AG09319 (cell line): ENCODE data around the gene TERC.

ENCODE experiments used
- DNase-seq: peaks from one replicate; pipeline ENCODE4 v3.0.0-alpha.2; 2010; ENCODE audit warnings: low read depth; ENCODE audit errors: extremely low read depth
- CTCF ChIP-seq: IDR thresholded peaks from 2 replicates; pipeline ENCODE4 v1.5.1; 2011; ENCODE audit warnings: low read depth, mild to moderate bottlenecking, inconsistent platforms, low read length, moderate library complexity

Gene TERC

GRCh38 chr3:169804681-169805080 is 39.8 kb upstream of the TERC start:
- TF ChIP-seq CTCF, result no peak
- DNase-seq, result no peak

- TF ChIP-seq CTCF, result no peak
- no peak for DNase-seq
These were observed 27.5 kb upstream of the TERC start for GRCh38 chr3:169792359-169792758.

DNA sequence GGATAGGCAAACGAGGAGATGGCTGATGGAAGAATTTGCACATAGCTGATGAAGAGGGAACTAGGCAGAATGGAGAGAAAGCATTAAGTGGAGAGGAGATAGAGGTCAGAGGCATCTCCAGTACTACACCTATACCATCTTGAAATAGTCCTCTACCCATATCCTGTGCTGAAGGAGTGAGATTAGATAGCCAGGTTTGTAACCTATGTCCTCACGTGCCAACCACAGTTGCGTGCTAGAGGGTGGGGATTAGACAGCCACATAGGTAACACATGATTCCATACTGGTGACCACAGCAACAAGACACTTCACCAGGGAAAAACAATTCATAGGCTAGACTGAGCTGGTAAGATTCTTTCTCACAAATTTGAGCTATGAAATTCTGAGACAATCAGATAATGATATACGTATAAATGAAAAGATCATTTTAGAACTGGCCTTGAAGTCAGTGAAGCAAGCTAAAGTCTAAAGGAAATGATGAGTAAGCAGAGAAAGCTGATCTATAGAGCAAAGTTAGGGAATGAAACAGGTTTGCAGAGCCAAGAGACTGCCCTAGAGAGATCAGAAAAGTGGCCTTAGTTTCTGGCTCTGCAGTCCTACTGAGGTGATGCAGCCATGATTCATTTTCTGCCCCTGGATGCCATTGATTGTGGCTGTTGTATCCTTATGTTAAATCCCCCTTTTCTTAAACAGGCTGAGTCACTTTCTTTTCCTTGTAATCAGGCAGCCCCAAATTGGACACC is 26.0 kb upstream of the TERC start:
- TF ChIP-seq CTCF, result no peak
- DNase-seq, result no peak

- DNase-seq, result no peak
- no peak for TF ChIP-seq CTCF
These were observed 25.4 kb upstream of the TERC start for GRCh38 chr3:169790219-169790618.

GRCh38 chr3:169787791-169788190 is 22.9 kb upstream of the TERC start:
- TF ChIP-seq CTCF, result no peak
- no peak for DNase-seq

DNA sequence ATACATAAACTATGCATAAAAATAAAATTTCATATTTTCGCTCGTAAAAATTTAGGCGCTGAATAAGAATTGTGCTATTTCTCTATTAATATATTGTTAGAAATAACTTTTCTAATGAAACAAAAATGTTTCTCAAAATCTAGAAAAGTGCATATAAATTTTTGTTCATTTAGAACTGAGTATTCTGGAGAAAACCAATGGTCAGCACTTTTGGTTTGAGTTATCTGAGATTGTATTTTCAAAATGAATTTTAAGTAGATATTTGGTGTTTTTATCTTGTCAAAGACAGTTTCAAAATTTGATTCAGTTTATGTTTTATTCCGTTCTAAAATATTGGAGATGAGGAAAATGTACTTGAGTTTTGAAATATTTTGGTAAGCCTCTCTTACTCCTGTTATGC is 22.3 kb upstream of the TERC start:
- no peak for DNase-seq
- no peak for TF ChIP-seq CTCF

DNA sequence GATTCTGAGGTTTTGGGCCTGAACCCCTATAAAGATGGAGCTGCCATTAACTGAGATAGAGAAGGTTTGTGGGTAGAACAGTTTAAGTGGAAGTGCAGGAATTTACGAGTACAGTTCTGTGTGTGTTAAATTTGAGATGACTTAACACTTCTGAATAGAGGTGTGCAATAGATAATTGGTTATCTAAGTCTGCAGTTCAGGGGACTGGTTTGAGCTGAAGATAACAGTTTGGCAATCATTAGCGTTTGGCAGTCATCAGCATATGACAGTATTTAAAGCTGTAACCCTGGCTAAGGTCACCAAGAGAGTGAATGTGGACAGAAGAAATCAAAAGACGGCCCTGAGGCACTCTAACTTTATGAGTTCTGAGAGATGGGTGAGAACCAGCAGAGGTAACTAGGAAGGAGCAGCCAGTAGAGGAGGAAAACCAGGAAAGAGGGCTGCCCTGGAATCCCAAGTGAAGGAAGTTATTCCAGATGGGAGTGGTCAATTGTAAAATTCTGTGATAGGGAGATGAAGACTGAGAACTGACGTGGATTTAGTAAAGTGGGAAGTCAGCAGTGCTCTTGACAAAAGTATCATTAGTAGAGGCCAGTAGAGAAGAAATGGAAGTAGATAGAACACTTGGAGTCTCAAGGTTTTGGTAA is 16.5 kb upstream of the TERC start:
- TF ChIP-seq CTCF, result no peak
- no peak for DNase-seq
